OCI-LY1 (cell line): Measurements from ENCODE around the gene GGA2.

Experiments used
- H2AFZ ChIP-seq: fragments of 200-600 bp; sonication (generic), shearing (Covaris generic); 2 replicates; pipeline ENCODE4 v1.6.0; 2014; ENCODE audit warnings: antibody characterized with exemption, mild to moderate bottlenecking, low read length
- H3F3A ChIP-seq: fragments of 200-600 bp; sonication (generic), shearing (Covaris generic); 2 replicates; pipeline ENCODE4 v1.6.0; 2014; ENCODE audit warnings: mild to moderate bottlenecking, antibody characterized with exemption, low read length, moderate library complexity; ENCODE audit not compliant: insufficient read depth
- H3K27ac ChIP-seq: fragments of 200-600 bp; sonication (generic); 2 replicates; pipeline ENCODE4 v1.5.1; 2014; ENCODE audit warnings: low read length, mixed run types, mild to moderate bottlenecking, low read depth; ENCODE audit not compliant: poor library complexity, severe bottlenecking
- H3K27me3 ChIP-seq: fragments of 200-600 bp; sonication (generic); 2 replicates; pipeline ENCODE4 v1.6.0; 2014; ENCODE audit warnings: antibody characterized with exemption, mild to moderate bottlenecking, low read length, moderate library complexity; ENCODE audit not compliant: insufficient read depth
- H3K36me3 ChIP-seq: fragments of 200-600 bp; sonication (generic); 2 replicates; pipeline ENCODE4 v1.6.1; 2014; ENCODE audit warnings: mild to moderate bottlenecking, antibody characterized with exemption, low read length, moderate library complexity, mixed read lengths; ENCODE audit not compliant: insufficient read depth
- H3K4me1 ChIP-seq: fragments of 200-600 bp; sonication (generic); 2 replicates; pipeline ENCODE4 v1.5.1; 2014; ENCODE audit warnings: mild to moderate bottlenecking, low read length, moderate library complexity; ENCODE audit not compliant: insufficient read depth, severe bottlenecking
- H3K4me2 ChIP-seq: fragments of 200-600 bp; sonication (generic), shearing (Covaris generic); 2 replicates; pipeline ENCODE4 v1.6.1; 2014; ENCODE audit warnings: low read length
- H3K4me3 ChIP-seq: fragments of 200-600 bp; sonication (generic); 2 replicates; pipeline ENCODE4 v1.5.1; 2014; ENCODE audit warnings: low read length, low read depth, mild to moderate bottlenecking, mixed read lengths; ENCODE audit not compliant: poor library complexity, severe bottlenecking
- H3K79me2 ChIP-seq: fragments of 200-600 bp; shearing (Covaris generic); 2 replicates; pipeline ENCODE4 v1.6.1; 2016; ENCODE audit warnings: mixed run types, low read length, mixed read lengths; ENCODE audit not compliant: insufficient read depth
- H3K9ac ChIP-seq: fragments of 200-600 bp; sonication (generic), shearing (Covaris generic); 2 replicates; pipeline ENCODE4 v1.6.1; 2014; ENCODE audit warnings: mild to moderate bottlenecking, low read length, mixed read lengths
- H3K9me2 ChIP-seq: fragments of 200-600 bp; sonication (generic), shearing (Covaris generic); 2 replicates; pipeline ENCODE4 v1.6.1; 2014; ENCODE audit warnings: low read depth, mild to moderate bottlenecking, low read length, mixed read lengths
- H3K9me3 ChIP-seq: fragments of 200-600 bp; shearing (Covaris generic); 2 replicates; pipeline ENCODE4 v1.6.1; 2014; ENCODE audit warnings: low read length, mixed read lengths
- H4K20me1 ChIP-seq: fragments of 200-600 bp; sonication (generic), shearing (Covaris generic); 2 replicates; pipeline ENCODE4 v1.6.0; 2016; ENCODE audit warnings: mild to moderate bottlenecking, low read length; ENCODE audit not compliant: insufficient read depth
- EZH2 ChIP-seq: fragments of 200-600 bp; sonication (generic), shearing (Covaris generic); IDR thresholded peaks from 2 replicates; pipeline ENCODE4 v1.8.0; 2017; ENCODE audit warnings: borderline replicate concordance, mixed run types, mild to moderate bottlenecking, antibody characterized with exemption, low read length, moderate library complexity, mixed read lengths
- TF ChIP-seq, protein P1 (sequence below): fragments of 200-600 bp; sonication (generic), shearing (Covaris generic); IDR thresholded peaks from 2 replicates; pipeline ENCODE4 v1.5.1; 2017; ENCODE audit warnings: mild to moderate bottlenecking, antibody characterized with exemption, low read length, moderate library complexity, mixed read lengths

GGA2 gene

DNA sequence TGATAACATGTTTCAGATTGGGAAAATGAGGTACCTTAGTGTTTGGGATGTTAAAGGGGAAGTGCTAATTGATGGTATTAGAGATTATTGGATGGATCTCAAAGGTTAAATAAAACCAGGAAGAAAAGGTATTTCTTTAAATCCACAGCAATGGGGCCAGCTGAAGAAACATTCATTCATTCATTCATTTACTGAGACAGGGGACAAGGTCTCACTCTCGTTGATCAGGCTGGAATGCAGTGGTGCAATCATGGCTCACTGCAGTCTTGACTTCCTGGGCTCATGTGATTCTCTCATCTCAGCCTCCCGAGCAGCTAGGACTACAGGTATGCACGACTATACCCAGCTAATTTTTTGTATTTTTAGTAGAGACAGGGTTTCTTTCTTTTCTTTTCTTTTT lies 27.1 kb upstream of the GGA2 start:
- Histone ChIP-seq H3K27me3 (no peaks in the 10 kb centered on the region), H3K9me2 (no peaks in the 10 kb centered on the region), H3K9ac (no peak overlapping the region), H3F3A (no peaks in the 10 kb centered on the region), H3K9me3 (no peaks in the 10 kb centered on the region), H3K36me3 (peaks cover 80% of the 10 kb centered on the region), H3K4me1 (no peaks in the 10 kb centered on the region), H2AFZ (no peak overlapping the region), H4K20me1 (no peaks in the 10 kb centered on the region), H3K4me3 (no peak overlapping the region), H3K79me2 (no peaks in the 10 kb centered on the region), H3K4me2 (no peak overlapping the region), H3K27ac (no peak overlapping the region)
- TF ChIP-seq EZH2, result no peak
- TF ChIP-seq, protein P1, sequence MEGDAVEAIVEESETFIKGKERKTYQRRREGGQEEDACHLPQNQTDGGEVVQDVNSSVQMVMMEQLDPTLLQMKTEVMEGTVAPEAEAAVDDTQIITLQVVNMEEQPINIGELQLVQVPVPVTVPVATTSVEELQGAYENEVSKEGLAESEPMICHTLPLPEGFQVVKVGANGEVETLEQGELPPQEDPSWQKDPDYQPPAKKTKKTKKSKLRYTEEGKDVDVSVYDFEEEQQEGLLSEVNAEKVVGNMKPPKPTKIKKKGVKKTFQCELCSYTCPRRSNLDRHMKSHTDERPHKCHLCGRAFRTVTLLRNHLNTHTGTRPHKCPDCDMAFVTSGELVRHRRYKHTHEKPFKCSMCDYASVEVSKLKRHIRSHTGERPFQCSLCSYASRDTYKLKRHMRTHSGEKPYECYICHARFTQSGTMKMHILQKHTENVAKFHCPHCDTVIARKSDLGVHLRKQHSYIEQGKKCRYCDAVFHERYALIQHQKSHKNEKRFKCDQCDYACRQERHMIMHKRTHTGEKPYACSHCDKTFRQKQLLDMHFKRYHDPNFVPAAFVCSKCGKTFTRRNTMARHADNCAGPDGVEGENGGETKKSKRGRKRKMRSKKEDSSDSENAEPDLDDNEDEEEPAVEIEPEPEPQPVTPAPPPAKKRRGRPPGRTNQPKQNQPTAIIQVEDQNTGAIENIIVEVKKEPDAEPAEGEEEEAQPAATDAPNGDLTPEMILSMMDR, result no peak

DNA sequence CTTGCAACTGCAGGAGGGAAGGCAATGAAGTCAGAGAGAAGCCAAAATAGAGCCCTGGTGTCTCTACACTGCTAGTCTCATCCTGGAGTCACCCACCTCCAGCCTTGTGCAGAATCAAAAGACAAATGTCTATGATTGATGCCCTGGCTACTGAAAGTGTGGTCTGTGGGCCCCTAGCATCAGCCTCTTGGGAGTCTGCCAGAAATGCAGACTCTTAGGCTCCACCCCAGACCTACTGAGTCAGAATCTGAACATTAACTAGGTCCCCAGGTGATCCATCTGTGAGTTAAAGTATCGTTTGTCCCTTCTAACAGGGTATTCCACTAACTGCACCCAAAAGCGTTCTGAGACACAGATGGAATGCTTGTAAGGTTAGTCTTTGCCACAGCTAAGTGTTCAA lies 25.6 kb upstream of the GGA2 start:
- Histone ChIP-seq H3K9me3 (no peaks in the 10 kb centered on the region), H3K4me3 (no peak overlapping the region), H3K9me2 (no peaks in the 10 kb centered on the region), H2AFZ (no peak overlapping the region), H3K9ac (no peak overlapping the region), H3F3A (no peaks in the 10 kb centered on the region), H3K4me1 (no peaks in the 10 kb centered on the region), H4K20me1 (no peaks in the 10 kb centered on the region), H3K79me2 (no peaks in the 10 kb centered on the region), H3K27ac (no peak overlapping the region), H3K27me3 (no peaks in the 10 kb centered on the region), H3K36me3 (peaks cover 82% of the 10 kb centered on the region), H3K4me2 (no peak overlapping the region)
- no peak for TF ChIP-seq EZH2
- TF ChIP-seq, protein P1, result no peak

DNA sequence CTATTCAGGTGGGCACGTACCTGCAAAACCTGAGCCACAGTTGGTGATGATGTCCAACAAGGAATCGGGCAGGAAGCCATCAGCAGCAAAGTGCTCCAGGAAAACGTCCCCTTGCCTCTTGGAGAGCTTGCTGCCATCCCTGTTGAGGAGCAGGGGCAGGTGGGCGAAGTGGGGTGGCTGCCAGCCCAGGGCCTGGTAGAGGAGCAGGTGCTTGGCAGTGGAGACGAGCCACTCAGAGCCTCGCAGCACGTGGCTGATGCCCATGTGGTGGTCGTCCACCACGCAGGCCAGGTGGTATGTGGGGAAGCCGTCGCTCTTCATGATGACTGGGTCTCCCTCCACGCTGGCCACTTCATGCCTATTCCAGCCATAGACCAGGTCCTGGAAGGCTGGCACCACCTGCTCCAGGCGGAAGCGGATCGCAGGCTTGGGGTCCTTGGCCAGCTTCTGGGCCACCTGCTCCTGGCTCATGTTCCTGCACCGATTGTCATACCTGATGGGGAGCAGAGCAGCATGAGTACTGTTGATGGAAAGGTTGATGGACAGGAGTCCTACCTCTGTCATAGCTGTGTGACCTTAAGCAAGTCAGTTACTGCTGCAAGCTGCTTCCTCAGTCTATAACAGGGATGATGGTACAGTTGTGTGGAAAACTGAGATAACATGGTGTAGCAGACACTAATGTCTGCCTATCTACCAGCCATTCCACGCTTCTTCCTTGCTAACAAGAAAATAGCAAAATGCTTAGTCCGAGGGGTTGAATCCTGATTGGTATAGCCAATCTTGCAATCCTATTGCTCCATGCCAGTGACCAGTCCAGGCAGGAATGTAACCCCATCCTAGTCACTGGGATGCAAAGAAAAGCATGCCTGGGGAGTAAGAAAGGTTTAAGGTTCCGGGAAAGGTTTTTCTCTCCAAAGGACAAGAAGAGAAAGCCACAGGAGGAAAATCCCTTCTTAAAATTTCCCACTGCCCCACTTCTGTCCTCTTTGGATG lies 24.9 kb upstream of the GGA2 start:
- Histone ChIP-seq H3K36me3 (peaks cover 82% of the 10 kb centered on the region), H3K4me3 (no peak overlapping the region), H3K9ac (no peak overlapping the region), H3K27me3 (no peaks in the 10 kb centered on the region), H3K79me2 (no peaks in the 10 kb centered on the region), H4K20me1 (no peaks in the 10 kb centered on the region), H3K27ac (no peak overlapping the region), H2AFZ (no peak overlapping the region), H3K4me2 (no peak overlapping the region), H3F3A (no peaks in the 10 kb centered on the region), H3K9me2 (no peaks in the 10 kb centered on the region), H3K4me1 (no peaks in the 10 kb centered on the region), H3K9me3 (no peaks in the 10 kb centered on the region)
- TF ChIP-seq EZH2, result no peak
